IMR-90 (cell line): ENCODE data around the gene KLC3. TPM values are rescaled to one million over a fixed set of nuclear protein-coding genes. Genes with fewer than 3 reads are reported as not detected.
A peak's percentile ranks its signal among the peaks of the same experiment; 100 is the strongest.

Experiments used
- ATAC-seq: fragments of 200-7000 bp; cut with Tn5 transposase; 2 replicates; pipeline ENCODE4 v1.9.1; 2020; ENCODE audit warnings: low read depth, mild to moderate bottlenecking, moderate library complexity
- BruUV-seq: library from RNA; stranded (reverse); fragments of 400-500 nt; replicated peaks from 2 replicates; lab custom pipeline; 2021; lab: Mats Ljungman, UMichigan
- CTCF ChIA-PET: fragments of 300-600 bp; formaldehyde crosslinking; extraction: SDS; loops from one replicate; lab custom pipeline; 2021; ENCODE audit warnings: antibody characterized with exemption; lab: Yijun Ruan, JAX
- POLR2A ChIA-PET: fragments of 300-600 bp; sonication (Branson Sonifier 250); formaldehyde crosslinking; loops from one replicate; lab custom pipeline; 2022; ENCODE audit warnings: antibody characterized with exemption; ENCODE audit not compliant: unreplicated experiment; lab: Charles Lee
- DNase-seq: peaks from one replicate; pipeline ENCODE4 v3.0.0; 2013
- H2AFZ ChIP-seq: replicated peaks from 2 replicates; pipeline ENCODE3; 2013; ENCODE audit warnings: low read length, mild to moderate bottlenecking; ENCODE audit not compliant: poor library complexity
- H2AK5ac ChIP-seq: 2 replicates; pipeline ENCODE4 v1.6.1; 2013; ENCODE audit warnings: low read depth, low read length, inconsistent platforms
- H2AK9ac ChIP-seq: replicated peaks from 2 replicates; pipeline ENCODE3; 2013; ENCODE audit warnings: mild to moderate bottlenecking, low read depth, low read length, moderate library complexity; ENCODE audit not compliant: poor library complexity
- H2BK120ac ChIP-seq: 2 replicates; pipeline ENCODE4 v1.6.1; 2013; ENCODE audit warnings: low read depth, low read length, inconsistent platforms
- H2BK15ac ChIP-seq: 3 replicates; pipeline ENCODE4 v1.6.1; 2013; ENCODE audit warnings: low read depth, low read length, inconsistent platforms
- H2BK20ac ChIP-seq: 2 replicates; pipeline ENCODE4 v1.6.1; 2013; ENCODE audit warnings: low read depth, mild to moderate bottlenecking, inconsistent platforms, low read length, moderate library complexity
- H2BK5ac ChIP-seq: 2 replicates; pipeline ENCODE4 v1.6.1; 2013; ENCODE audit warnings: mild to moderate bottlenecking, low read depth, low read length, inconsistent platforms; ENCODE audit not compliant: poor library complexity, severe bottlenecking
- H3K14ac ChIP-seq: replicated peaks from 2 replicates; pipeline ENCODE4 v1.6.1; 2013; ENCODE audit warnings: low read depth, low read length, inconsistent platforms
- H3K18ac ChIP-seq: 2 replicates; pipeline ENCODE4 v1.6.1; 2013; ENCODE audit warnings: low read depth, low read length, control low read depth
- H3K23ac ChIP-seq: 2 replicates; pipeline ENCODE4 v1.6.1; 2013; ENCODE audit warnings: low read depth, low read length, inconsistent platforms
- H3K27ac ChIP-seq: 2 replicates; pipeline ENCODE4 v1.5.1; 2013; ENCODE audit warnings: mild to moderate bottlenecking, control low read depth, low read length; ENCODE audit not compliant: insufficient read depth
- H3K27me3 ChIP-seq: 2 replicates; pipeline ENCODE4 v1.6.1; 2013; ENCODE audit warnings: low read length; ENCODE audit not compliant: control insufficient read depth, insufficient read depth
- H3K36me3 ChIP-seq: 2 replicates; pipeline ENCODE4 v1.6.1; 2013; ENCODE audit warnings: low read length, mixed read lengths; ENCODE audit not compliant: control insufficient read depth, insufficient read depth
- H3K4ac ChIP-seq: 2 replicates; pipeline ENCODE4 v1.6.1; 2013; ENCODE audit warnings: low read depth, low read length, inconsistent platforms
- H3K4me1 ChIP-seq: 2 replicates; pipeline ENCODE4 v1.6.1; 2013; ENCODE audit warnings: low read length, mixed read lengths; ENCODE audit not compliant: control insufficient read depth, insufficient read depth
- H3K4me2 ChIP-seq: 2 replicates; pipeline ENCODE4 v1.6.1; 2013; ENCODE audit warnings: low read depth, mild to moderate bottlenecking, control low read depth, low read length, moderate library complexity
- H3K4me3 ChIP-seq: 2 replicates; pipeline ENCODE4 v1.5.1; 2013; ENCODE audit warnings: low read depth, mild to moderate bottlenecking, control low read depth, low read length, moderate library complexity; ENCODE audit not compliant: insufficient read depth
- H3K56ac ChIP-seq: 2 replicates; pipeline ENCODE4 v1.6.1; 2013; ENCODE audit warnings: low read length, inconsistent platforms; ENCODE audit not compliant: insufficient read depth; ENCODE audit errors: extremely low read depth
- H3K79me1 ChIP-seq, 2 experiments: 2 replicates each; pipeline ENCODE4 v1.6.1; 2013; ENCODE audit warnings: low read length in 2 of 2, inconsistent platforms in 1 of 2, low read depth in 1 of 2
- H3K9ac ChIP-seq: 2 replicates; pipeline ENCODE4 v1.6.1; 2013; ENCODE audit warnings: low read depth, low read length, control low read depth
- H3K9me1 ChIP-seq: 2 replicates; pipeline ENCODE4 v1.6.1; 2013; ENCODE audit warnings: low read length, inconsistent platforms; ENCODE audit not compliant: insufficient read depth
- H3K9me3 ChIP-seq: 2 replicates; pipeline ENCODE4 v1.6.1; 2013; ENCODE audit warnings: low read length; ENCODE audit not compliant: control insufficient read depth, insufficient read depth
- H4K20me1 ChIP-seq: 2 replicates; pipeline ENCODE4 v1.6.1; 2013; ENCODE audit warnings: low read length, inconsistent platforms; ENCODE audit not compliant: insufficient read depth
- H4K5ac ChIP-seq: 2 replicates; pipeline ENCODE4 v1.6.1; 2013; ENCODE audit warnings: mild to moderate bottlenecking, low read depth, low read length, control low read depth
- H4K8ac ChIP-seq, 2 experiments: 2 replicates each; pipeline ENCODE4 v1.6.1; 2013; ENCODE audit warnings: low read depth in 2 of 2, low read length in 2 of 2, control low read depth in 1 of 2, inconsistent platforms in 1 of 2
- H4K91ac ChIP-seq: 2 replicates; pipeline ENCODE4 v1.6.1; 2013; ENCODE audit warnings: low read depth, low read length, inconsistent platforms; ENCODE audit not compliant: insufficient read depth
- CEBPB ChIP-seq: IDR thresholded peaks from 2 replicates; pipeline ENCODE4 v1.6.1; 2012; ENCODE audit warnings: low read depth, low read length, improper control_type of control experiment
- CHD1 ChIP-seq: IDR thresholded peaks from 2 replicates; pipeline ENCODE4 v1.6.1; 2012; ENCODE audit warnings: low read depth, low read length, improper control_type of control experiment
- NFE2L2 ChIP-seq: fragments of 150-350 bp; IDR thresholded peaks from 2 replicates; pipeline ENCODE4 v1.6.1; 2016; ENCODE audit warnings: low read depth, mild to moderate bottlenecking, low read length
- POLR2A ChIP-seq: IDR thresholded peaks from 2 replicates; pipeline ENCODE4 v1.6.1; 2012; ENCODE audit warnings: mild to moderate bottlenecking, low read depth, low read length
- RAD21 ChIP-seq: IDR thresholded peaks from 2 replicates; pipeline ENCODE4 v1.6.1; 2012; ENCODE audit warnings: low read length, improper control_type of control experiment
- RCOR1 ChIP-seq: IDR thresholded peaks from 2 replicates; pipeline ENCODE4 v1.6.1; 2012; ENCODE audit warnings: mild to moderate bottlenecking, low read length, improper control_type of control experiment; ENCODE audit not compliant: insufficient replicate concordance
- USF2 ChIP-seq: fragments of 150-350 bp; IDR thresholded peaks from 2 replicates; pipeline ENCODE4 v1.6.1; 2017; ENCODE audit warnings: mild to moderate bottlenecking, antibody characterized with exemption, low read length, low read depth
- WGBS, 2 experiments: methylation state at CpG; one replicate each; pipeline versions ENCODE4 v1.1.5 to v1.1.7; 2013; ENCODE audit warnings: missing lambda C conversion rate in 2 of 2; ENCODE audit not compliant: insufficient read length in 1 of 2; ENCODE audit errors: extremely low coverage in 2 of 2; 5-methylcytosine and 5-hydroxymethylcytosine counted together
- dilution Hi-C: fragments of 300-500 bp; cut with HindIII; formaldehyde crosslinking; loops from one replicate; pipeline ENCODE4 v1.14.3; 2018; ENCODE audit warnings: low sequenced_read_pairs; ENCODE audit not compliant: unreplicated experiment
- in situ Hi-C: fragments of 300-500 bp; cut with MboI; formaldehyde crosslinking; loops from 3 replicates; pipeline ENCODE4 v1.14.3; 2019; ENCODE audit warnings: low sequenced_read_pairs, inconsistent platforms, mixed read lengths
- intact Hi-C: fragments of 100-400 bp; cut with micrococcal nuclease; formaldehyde crosslinking; loops from 2 replicates; pipeline ENCODE4 v1.10.0; 2022
- polyA plus RNA-seq, 3 experiments: library from polyadenylated mRNA; depleted of rRNA; stranded (reverse); fragments of >200 nt; gene quantifications; 2 replicates each; pipeline ENCODE4 v1.2.3, GENCODE V29; 2012; ENCODE audit warnings: low replicate concordance in 1 of 3
- total RNA-seq: library from RNA; depleted of rRNA; stranded (reverse); fragments of >200 nt; gene quantifications from 2 replicates; pipeline ENCODE4 v1.2.3, GENCODE V29; 2012

KLC3 gene
- total and polyA plus RNA-seq, 2 of the 4 experiments (the other 2 are of a cell fraction): 0.14 to 0.18 TPM

GRCh38 chr19:45349126-45349415 is 8.5 kb downstream of the KLC3 start:
- Histone ChIP-seq H3K36me3 (peaks cover 32% of the 10 kb centered on the region), H3K9me1 (peaks cover 2% of the 10 kb centered on the region; the same call in 1 of the 2 replicates), H3K4me2 (no peak overlapping the region), H3K9ac (no peak overlapping the region), H4K91ac (no peak overlapping the region), H2BK20ac (no peak overlapping the region), H2BK15ac (no peak overlapping the region), H3K56ac (no peak overlapping the region), H3K18ac (no peak overlapping the region), H2AK5ac (no peak overlapping the region), H3K14ac (no peak overlapping the region), H3K9me3 (no peaks in the 10 kb centered on the region), H3K4me1 (no peaks in the 10 kb centered on the region), H2BK5ac (no peak overlapping the region), H3K27me3 (peaks cover 2% of the 10 kb centered on the region; the same call in 1 of the 2 replicates), H4K20me1 (peaks cover 15% of the 10 kb centered on the region), H2AK9ac (peak overlapping the region; percentile 78), H2BK120ac (no peak overlapping the region), H2AFZ (peak overlapping the region; percentile 23), H3K23ac (no peak overlapping the region), H3K79me1 (0 out of 4 replicates have a peak, but pooled peaks cover 0 to 4% of the 10 kb centered on the region in 2 experiments), H4K8ac (no peak overlapping the region), H3K4me3 (no peak overlapping the region), H3K27ac (no peak overlapping the region), H4K5ac (no peak overlapping the region), H3K4ac (no peak overlapping the region)
- DNase-seq (no peak), ATAC-seq (no peak)
- ChIA-PET POLR2A (no interaction called here), CTCF (no interaction called here)
- dilution Hi-C loops (no loop called here), intact Hi-C loops (no loop called here), in situ Hi-C loops (no loop called here)
- no TSS peak for BruUV-seq
- no peak for TF ChIP-seq USF2
- TF ChIP-seq POLR2A: no peak
- TF ChIP-seq CHD1: no peak
- TF ChIP-seq RAD21: no peak
- no peak for TF ChIP-seq RCOR1
- no peak for TF ChIP-seq NFE2L2
- TF ChIP-seq CEBPB: no peak
- no CpG with 5 or more reads among the region's 3 CpGs for WGBS, 2 experiments
